Testis (tissue), 2 donors: Measurements from ENCODE around the gene NRP2.

ENCODE experiments used
- POLR2A ChIP-seq: fragments of 450-650 bp; IDR thresholded peaks from one replicate; pipeline ENCODE4 v1.6.1; 2017; ENCODE audit warnings: antibody characterized with exemption, mild to moderate bottlenecking, moderate library complexity
- TF ChIP-seq, protein P1 (sequence below), 3 experiments: fragments of 450-650 bp in 2 of 3; fragments of 200-600 bp in 1 of 3; sonication (generic) in 1 of 3; IDR thresholded peaks; one replicate each; pipeline ENCODE4 v1.5.1; 2016 to 2019; ENCODE audit warnings: antibody characterized with exemption in 3 of 3, mild to moderate bottlenecking in 2 of 3, moderate library complexity in 1 of 3

- TF ChIP-seq, protein P1, sequence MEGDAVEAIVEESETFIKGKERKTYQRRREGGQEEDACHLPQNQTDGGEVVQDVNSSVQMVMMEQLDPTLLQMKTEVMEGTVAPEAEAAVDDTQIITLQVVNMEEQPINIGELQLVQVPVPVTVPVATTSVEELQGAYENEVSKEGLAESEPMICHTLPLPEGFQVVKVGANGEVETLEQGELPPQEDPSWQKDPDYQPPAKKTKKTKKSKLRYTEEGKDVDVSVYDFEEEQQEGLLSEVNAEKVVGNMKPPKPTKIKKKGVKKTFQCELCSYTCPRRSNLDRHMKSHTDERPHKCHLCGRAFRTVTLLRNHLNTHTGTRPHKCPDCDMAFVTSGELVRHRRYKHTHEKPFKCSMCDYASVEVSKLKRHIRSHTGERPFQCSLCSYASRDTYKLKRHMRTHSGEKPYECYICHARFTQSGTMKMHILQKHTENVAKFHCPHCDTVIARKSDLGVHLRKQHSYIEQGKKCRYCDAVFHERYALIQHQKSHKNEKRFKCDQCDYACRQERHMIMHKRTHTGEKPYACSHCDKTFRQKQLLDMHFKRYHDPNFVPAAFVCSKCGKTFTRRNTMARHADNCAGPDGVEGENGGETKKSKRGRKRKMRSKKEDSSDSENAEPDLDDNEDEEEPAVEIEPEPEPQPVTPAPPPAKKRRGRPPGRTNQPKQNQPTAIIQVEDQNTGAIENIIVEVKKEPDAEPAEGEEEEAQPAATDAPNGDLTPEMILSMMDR (IDR thresholded peaks at IDR 0.05) = no peak
- no peak for TF ChIP-seq POLR2A
Observed at GRCh38 chr2:205713086-205713485, 30.8 kb downstream of the NRP2 start.
